Endothelial cell of umbilical vein (primary cell): ENCODE results near the gene PHF3. TPM values are rescaled to one million over a fixed set of nuclear protein-coding genes. Genes with fewer than 3 reads are reported as not detected.

Experiments used
- BruUV-seq: library from RNA; stranded (reverse); fragments of 400-500 nt; replicated peaks from 2 replicates; lab custom pipeline; 2021; lab: Mats Ljungman, UMichigan
- CTCF ChIA-PET: fragments of 300-600, 350-600 bp; sonication (Branson Sonifier 250); formaldehyde crosslinking; loops from one replicate; lab custom pipeline; 2021; ENCODE audit warnings: antibody characterized with exemption, inconsistent platforms; lab: Charles Lee
- POLR2A ChIA-PET: fragments of 300-600, 350-600 bp; sonication (Branson Sonifier 250); formaldehyde crosslinking; loops from one replicate; lab custom pipeline; 2021; ENCODE audit warnings: antibody characterized with exemption, inconsistent platforms; lab: Charles Lee
- DNase-seq: peaks from one replicate; pipeline ENCODE4 v3.0.0-alpha.2; 2011; ENCODE audit warnings: low read depth, low spot score
- FAIRE-seq: peaks from 2 replicates; lab custom pipeline; 2011; peaks lifted over from hg19 to GRCh38; lab: Jason Lieb, UNC
- H2AFZ ChIP-seq: 2 replicates; pipeline ENCODE4 v1.6.0; 2012; ENCODE audit warnings: low read depth, low read length, control low read depth, inconsistent platforms
- H3K27ac ChIP-seq: 2 replicates; pipeline ENCODE4 v1.5.1; 2011; ENCODE audit warnings: low read depth, mild to moderate bottlenecking, control low read depth, low read length, moderate library complexity; ENCODE audit not compliant: insufficient read depth
- H3K27me3 ChIP-seq, 2 experiments: 2 replicates each; pipeline versions ENCODE4 v1.6.0 to v1.6.1; 2011; ENCODE audit warnings: low read length in 2 of 2, mixed read lengths in 1 of 2; ENCODE audit not compliant: control insufficient read depth in 2 of 2, insufficient read depth in 2 of 2
- H3K36me3 ChIP-seq, 2 experiments: 2 replicates in 1 of 2; 3 replicates in 1 of 2; pipeline ENCODE4 v1.5.1; 2011; ENCODE audit warnings: low read length in 2 of 2, mild to moderate bottlenecking in 1 of 2, moderate library complexity in 1 of 2; ENCODE audit not compliant: control insufficient read depth in 2 of 2, insufficient read depth in 2 of 2; ENCODE audit errors: extremely low read depth in 1 of 2
- H3K4me1 ChIP-seq: 3 replicates; pipeline ENCODE4 v1.5.1; 2011; ENCODE audit warnings: mild to moderate bottlenecking, low read length; ENCODE audit not compliant: control insufficient read depth, insufficient read depth; ENCODE audit errors: extremely low read depth
- H3K4me2 ChIP-seq: 2 replicates; pipeline ENCODE4 v1.6.1; 2011; ENCODE audit warnings: low read length, control low read depth, mixed read lengths; ENCODE audit not compliant: insufficient read depth
- H3K4me3 ChIP-seq, 3 experiments: fragments of 200-600 bp in 1 of 3; sonication (generic), shearing (Covaris generic) in 1 of 3; replicated peaks in 1 of 3; 2 replicates each; pipeline ENCODE4 v1.5.1; 2011 to 2016; ENCODE audit warnings: control low read depth in 3 of 3, low read length in 3 of 3, mild to moderate bottlenecking in 2 of 3, inconsistent platforms in 1 of 3, low read depth in 1 of 3, moderate library complexity in 1 of 3; ENCODE audit not compliant: insufficient read depth in 1 of 3
- H3K79me2 ChIP-seq: 2 replicates; pipeline ENCODE4 v1.6.0; 2012; ENCODE audit warnings: low read length, inconsistent platforms; ENCODE audit not compliant: control insufficient read depth, insufficient read depth
- H3K9ac ChIP-seq: replicated peaks from 2 replicates; pipeline ENCODE3; 2011; ENCODE audit warnings: low read length, control low read depth; ENCODE audit not compliant: insufficient read depth; ENCODE audit errors: extremely low read depth
- H3K9me1 ChIP-seq: replicated peaks from 3 replicates; pipeline ENCODE4 v1.6.0; 2011; ENCODE audit warnings: mild to moderate bottlenecking, low read length; ENCODE audit not compliant: control insufficient read depth, insufficient read depth; ENCODE audit errors: extremely low read depth
- H3K9me3 ChIP-seq: replicated peaks from 2 replicates; pipeline ENCODE4 v1.5.1; 2012; ENCODE audit warnings: low read length, inconsistent platforms; ENCODE audit not compliant: control insufficient read depth, insufficient read depth
- H4K20me1 ChIP-seq: replicated peaks from 2 replicates; pipeline ENCODE3; 2011; ENCODE audit warnings: mild to moderate bottlenecking, low read length; ENCODE audit not compliant: control insufficient read depth, insufficient read depth; ENCODE audit errors: extremely low read depth
- EZH2 ChIP-seq: IDR thresholded peaks from 2 replicates; pipeline ENCODE4 v1.6.1; 2012; ENCODE audit warnings: borderline replicate concordance, low read depth, mild to moderate bottlenecking, moderate library complexity, low read length, inconsistent platforms; ENCODE audit not compliant: severe bottlenecking
- FOS ChIP-seq: IDR thresholded peaks from 2 replicates; pipeline ENCODE4 v1.6.1; 2011; ENCODE audit warnings: mild to moderate bottlenecking, low read length, moderate library complexity, borderline replicate concordance; ENCODE audit not compliant: insufficient read depth
- GATA2 ChIP-seq: IDR thresholded peaks from 2 replicates; pipeline ENCODE4 v1.7.0; 2011; ENCODE audit warnings: low read depth, mild to moderate bottlenecking, moderate library complexity, mixed read lengths, low read length; ENCODE audit not compliant: insufficient read length, insufficient read depth
- JUN ChIP-seq: IDR thresholded peaks from 2 replicates; pipeline ENCODE4 v1.6.1; 2011; ENCODE audit warnings: borderline replicate concordance, low read depth; ENCODE audit not compliant: insufficient read length, insufficient read depth
- MYC ChIP-seq: IDR thresholded peaks from one replicate; pipeline ENCODE4 v1.6.1; 2011; ENCODE audit warnings: mild to moderate bottlenecking, low read depth, low read length
- POLR2A ChIP-seq: IDR thresholded peaks from 2 replicates; pipeline ENCODE4 v1.6.1; 2012; ENCODE audit warnings: low read depth, mild to moderate bottlenecking, control low read depth, low read length
- POLR2AphosphoS5 ChIP-seq: IDR thresholded peaks from 2 replicates; pipeline ENCODE4 v1.6.1; 2012; ENCODE audit warnings: low read depth, mild to moderate bottlenecking, control low read depth, low read length, moderate library complexity; ENCODE audit not compliant: insufficient read depth
- dilution Hi-C: fragments of 300-500 bp; cut with MboI; formaldehyde crosslinking; loops from one replicate; pipeline ENCODE4 v1.15.0; 2019; ENCODE audit warnings: low sequenced_read_pairs; ENCODE audit not compliant: extremely low pct_ligation_motif_present
- intact Hi-C: fragments of 100-400 bp; cut with micrococcal nuclease; formaldehyde crosslinking; loops from one replicate; pipeline ENCODE4 v1.10.0; 2022
- polyA plus RNA-seq, 4 experiments: library from polyadenylated mRNA; depleted of rRNA in 3 of 4; stranded (reverse) in 3 of 4; unstranded in 1 of 4; fragments of >200 nt; gene quantifications; 2 replicates each; pipeline versions ENCODE4 v1.2.1 to v1.2.3, GENCODE V29; 2011 to 2012; ENCODE audit warnings: missing spikeins in 1 of 4
- total RNA-seq: library from RNA; stranded (reverse); gene quantifications from 2 replicates; pipeline ENCODE4 v1.2.3, GENCODE V29; 2021
- TF ChIP-seq, protein P1 (sequence below), 2 donors: IDR thresholded peaks; 1 replicate in 1 of 2; 2 replicates in 1 of 2; pipeline ENCODE4 v1.5.1; 2011; ENCODE audit warnings: low read length in 2 of 2, mild to moderate bottlenecking in 2 of 2, moderate library complexity in 2 of 2, control low read depth in 1 of 2, inconsistent platforms in 1 of 2, low read depth in 1 of 2; ENCODE audit not compliant: insufficient read depth in 1 of 2; ENCODE audit errors: extremely low read depth in 1 of 2
- TF ChIP-seq, protein P2 (sequence below): IDR thresholded peaks from 2 replicates; pipeline ENCODE4 v1.6.1; 2011; ENCODE audit not compliant: insufficient read depth, insufficient read length

The PHF3 gene
- total and polyA plus RNA-seq, 2 donors (not counting 3 experiments of a cell fraction or from before 2014, with no cell fraction given), result 4.6 to 29.6 TPM

DNA sequence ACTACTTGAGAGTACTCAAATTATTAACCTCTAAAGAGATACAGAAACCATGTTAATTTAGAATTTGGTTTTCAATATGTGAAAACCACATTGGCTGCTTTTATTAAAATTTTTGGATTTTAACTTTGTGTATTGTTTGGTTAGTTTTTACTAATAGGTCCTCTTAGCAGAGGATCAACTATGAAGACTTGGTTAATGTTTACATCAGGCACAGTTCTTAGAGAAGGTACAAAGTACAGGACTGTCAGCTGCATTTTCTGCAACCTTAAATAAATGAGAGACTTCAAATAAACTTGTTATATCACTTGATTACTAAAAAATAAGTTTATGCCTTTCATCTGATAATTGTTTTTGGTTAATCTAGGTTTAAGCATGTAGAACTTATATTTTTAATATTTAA, 89.1 kb downstream of the PHF3 start:
- H3K4me1 ChIP-seq, result no peaks in the 10 kb centered on the region
- H3K9me1 ChIP-seq, result no peaks in the 10 kb centered on the region
- FAIRE-seq, result no peak
- H3K4me3 ChIP-seq, result no peak overlapping the region
- H2AFZ ChIP-seq, result no peak overlapping the region
- no peak overlapping the region for H3K27ac ChIP-seq
- no peak for TF ChIP-seq FOS
- TF ChIP-seq EZH2, result no peak
- no peak for TF ChIP-seq GATA2
- no peak for TF ChIP-seq JUN
- no peak for TF ChIP-seq MYC
- TF ChIP-seq, protein P1, sequence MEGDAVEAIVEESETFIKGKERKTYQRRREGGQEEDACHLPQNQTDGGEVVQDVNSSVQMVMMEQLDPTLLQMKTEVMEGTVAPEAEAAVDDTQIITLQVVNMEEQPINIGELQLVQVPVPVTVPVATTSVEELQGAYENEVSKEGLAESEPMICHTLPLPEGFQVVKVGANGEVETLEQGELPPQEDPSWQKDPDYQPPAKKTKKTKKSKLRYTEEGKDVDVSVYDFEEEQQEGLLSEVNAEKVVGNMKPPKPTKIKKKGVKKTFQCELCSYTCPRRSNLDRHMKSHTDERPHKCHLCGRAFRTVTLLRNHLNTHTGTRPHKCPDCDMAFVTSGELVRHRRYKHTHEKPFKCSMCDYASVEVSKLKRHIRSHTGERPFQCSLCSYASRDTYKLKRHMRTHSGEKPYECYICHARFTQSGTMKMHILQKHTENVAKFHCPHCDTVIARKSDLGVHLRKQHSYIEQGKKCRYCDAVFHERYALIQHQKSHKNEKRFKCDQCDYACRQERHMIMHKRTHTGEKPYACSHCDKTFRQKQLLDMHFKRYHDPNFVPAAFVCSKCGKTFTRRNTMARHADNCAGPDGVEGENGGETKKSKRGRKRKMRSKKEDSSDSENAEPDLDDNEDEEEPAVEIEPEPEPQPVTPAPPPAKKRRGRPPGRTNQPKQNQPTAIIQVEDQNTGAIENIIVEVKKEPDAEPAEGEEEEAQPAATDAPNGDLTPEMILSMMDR (IDR thresholded peaks at IDR 0.05; ENCODE audit: extremely low read depth in 1 of 2, insufficient read depth in 1 of 2, low read depth in 1 of 2, low read length in 2 of 2), result no peak
- TF ChIP-seq, protein P2, sequence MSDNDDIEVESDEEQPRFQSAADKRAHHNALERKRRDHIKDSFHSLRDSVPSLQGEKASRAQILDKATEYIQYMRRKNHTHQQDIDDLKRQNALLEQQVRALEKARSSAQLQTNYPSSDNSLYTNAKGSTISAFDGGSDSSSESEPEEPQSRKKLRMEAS, result no peak
- TF ChIP-seq POLR2A, result no peak
- no peak for TF ChIP-seq POLR2AphosphoS5
- H3K9me3 ChIP-seq, result no peaks in the 10 kb centered on the region
- H3K9ac ChIP-seq, result no peak overlapping the region
- H3K4me2 ChIP-seq, result no peak overlapping the region
- dilution Hi-C loops, result no loop called here
- CTCF ChIA-PET, result interaction anchor here (1.2 to 1.5 kb wide), 2 partner anchors 40 to 126 kb away, joined by 3 read pairs; no protein-coding TSS in a partner anchor
- no peaks in the 10 kb centered on the region for H3K27me3 ChIP-seq
- intact Hi-C loops, result no loop called here
- H4K20me1 ChIP-seq, result no peaks in the 10 kb centered on the region
- POLR2A ChIA-PET, result no interaction called here
- DNase-seq, result no peak
- H3K36me3 ChIP-seq, result no peaks in the 10 kb centered on the region
- H3K79me2 ChIP-seq, result no peaks in the 10 kb centered on the region
- no TSS peak for BruUV-seq
